Kidney (tissue), 14 donors: ENCODE data around the gene APCDD1. TPM values are rescaled to one million over a fixed set of nuclear protein-coding genes. Genes with fewer than 3 reads are reported as not detected.

Source experiments
- DNase-seq, 5 donors: peaks; one replicate each; pipeline ENCODE4 v3.0.0-alpha.2; 2013 to 2020
- FAIRE-seq: peaks from 2 replicates; lab custom pipeline; 2012; peaks lifted over from hg19 to GRCh38; lab: Jason Lieb, UNC
- H3K27ac ChIP-seq, 2 donors: one replicate each; pipeline ENCODE4 v1.7.0; 2013; ENCODE audit warnings: low read depth in 2 of 2, low read length in 2 of 2, inconsistent platforms in 1 of 2
- H3K27me3 ChIP-seq: one replicate; pipeline ENCODE4 v1.7.1; 2013; ENCODE audit warnings: low read length, inconsistent platforms; ENCODE audit not compliant: control insufficient read depth, insufficient read depth
- H3K36me3 ChIP-seq, 3 donors: one replicate each; pipeline versions ENCODE4 v1.7.0 to v1.7.1; 2013; ENCODE audit warnings: low read length in 3 of 3, control low read depth in 1 of 3, inconsistent platforms in 1 of 3; ENCODE audit not compliant: insufficient read depth in 3 of 3, control insufficient read depth in 2 of 3
- H3K4me1 ChIP-seq, 3 donors: one replicate each; pipeline versions ENCODE4 v1.7.0 to v1.7.1; 2013; ENCODE audit warnings: low read length in 3 of 3, inconsistent platforms in 1 of 3, low read depth in 1 of 3; ENCODE audit not compliant: control insufficient read depth in 2 of 3, insufficient read depth in 2 of 3
- H3K4me3 ChIP-seq, 3 donors: one replicate each; pipeline versions ENCODE4 v1.7.0 to v1.8.1; 2013; ENCODE audit warnings: low read length in 3 of 3, control low read depth in 1 of 3, inconsistent platforms in 1 of 3
- H3K9ac ChIP-seq, 3 donors: one replicate each; pipeline versions ENCODE4 v1.7.0 to v1.7.1; 2013; ENCODE audit warnings: low read length in 3 of 3, control low read depth in 1 of 3, inconsistent platforms in 1 of 3
- H3K9me3 ChIP-seq, 3 donors: one replicate each; pipeline versions ENCODE4 v1.7.0 to v1.7.1; 2013; ENCODE audit warnings: low read length in 3 of 3, control low read depth in 1 of 3, inconsistent platforms in 1 of 3; ENCODE audit not compliant: control insufficient read depth in 2 of 3, insufficient read depth in 1 of 3
- CTCF ChIP-seq: IDR thresholded peaks from 3 replicates; pipeline ENCODE4 v1.5.1; 2012; ENCODE audit warnings: mild to moderate bottlenecking, moderate library complexity, borderline replicate concordance; ENCODE audit not compliant: insufficient read depth; ENCODE audit errors: extremely low read depth
- intact Hi-C: fragments of 100-400 bp; cut with DNase I; formaldehyde crosslinking; loops from one replicate; pipeline ENCODE4 v1.11.1; 2022
- polyA plus RNA-seq: library from polyadenylated mRNA; stranded (reverse); fragments of 350-450 nt; fragmentation: Illumina TruSeq; extraction: RNeasy Lipid Tissue Mini Kit (QIAGEN cat#74804); gene quantifications from one replicate; pipeline ENCODE4 v1.2.3, GENCODE V29; 2014; ENCODE audit warnings: low read depth, low replicate concordance; ENCODE audit not compliant: insufficient read depth
- total RNA-seq: library from RNA; stranded (reverse); fragmentation: NEBNext Ultra II Directional; extraction: Animal tissue kit (Norgen Biotek cat#: 25700); gene quantifications from one replicate; pipeline ENCODE4 v1.2.1, GENCODE V29; 2021
- donor health status: control.
- donor health status: control.
- donor health status: control.
- donor health status: control.
- donor health status: control.
- donor health status: DM: yes; HTN: yes; CAD: no.
- donor health status: Normal renal cell carcinoma (clear cell type).

Gene APCDD1
- total and polyA plus RNA-seq, 2 donors from 2014 or later = 2.8 to 22.9 TPM

- no peak overlapping the region for H3K4me3 ChIP-seq
- TF ChIP-seq CTCF = no peak
- intact Hi-C loops = no loop called here
- no peaks in the 10 kb centered on the region for H3K27me3 ChIP-seq
- H3K27ac ChIP-seq = no peak overlapping the region
- H3K36me3 ChIP-seq = no peaks in the 10 kb centered on the region
- no peaks in the 10 kb centered on the region for H3K4me1 ChIP-seq
- no peaks in the 10 kb centered on the region for H3K9me3 ChIP-seq
- no peak for FAIRE-seq
- DNase-seq = peak; percentile 60 to 84 (median 69)
- H3K9ac ChIP-seq = no peak overlapping the region
Measured at GRCh38 chr18:10405816-10406663, 48.4 kb upstream of the APCDD1 start.

GRCh38 chr18:10408131-10408530 is 46.3 kb upstream of the APCDD1 start:
- no peaks in the 10 kb centered on the region for H3K9me3 ChIP-seq
- TF ChIP-seq CTCF = no peak
- no peak for FAIRE-seq
- no peaks in the 10 kb centered on the region for H3K36me3 ChIP-seq
- no peak overlapping the region for H3K4me3 ChIP-seq
- H3K4me1 ChIP-seq = no peaks in the 10 kb centered on the region
- no peak overlapping the region for H3K9ac ChIP-seq
- no peak overlapping the region for H3K27ac ChIP-seq
- DNase-seq = no peak
- intact Hi-C loops = no loop called here
- no peaks in the 10 kb centered on the region for H3K27me3 ChIP-seq

GRCh38 chr18:10409041-10409440 is 45.4 kb upstream of the APCDD1 start:
- Histone ChIP-seq H3K4me1 (no peaks in the 10 kb centered on the region), H3K9me3 (no peaks in the 10 kb centered on the region), H3K36me3 (no peaks in the 10 kb centered on the region), H3K4me3 (no peak overlapping the region), H3K27ac (no peak overlapping the region), H3K9ac (no peak overlapping the region), H3K27me3 (no peaks in the 10 kb centered on the region)
- FAIRE-seq (no peak), DNase-seq (no peak)
- TF ChIP-seq CTCF = no peak
- intact Hi-C loops = no loop called here
